ENCODE measurements around the gene MPZL2.

The MPZL2 gene

GRCh38 chr11:118283037-118283636 lies 19.0 kb upstream of the MPZL2 start:
- DNase-seq, result no peak

- DNase-seq, result no peak
Observed at GRCh38 chr11:118282606-118283005, 18.5 kb upstream of the MPZL2 start.

- DNase-seq, result no peak
Observed at GRCh38 chr11:118281284-118281683, 17.2 kb upstream of the MPZL2 start.

GRCh38 chr11:118277312-118277711 lies 13.2 kb upstream of the MPZL2 start:
- peak; percentile 25 to 49 for DNase-seq

- no peak for DNase-seq
Observed at GRCh38 chr11:118276422-118276821, 12.3 kb upstream of the MPZL2 start.

GRCh38 chr11:118275176-118275575 lies 11.1 kb upstream of the MPZL2 start:
- peak in 1 of 2 experiments; percentile 22 for DNase-seq

GRCh38 chr11:118274186-118274585 lies 10.1 kb upstream of the MPZL2 start:
- DNase-seq, result no peak

GRCh38 chr11:118272001-118272400 lies 7.9 kb upstream of the MPZL2 start:
- DNase-seq, result no peak

- DNase-seq, result no peak
Observed at GRCh38 chr11:118267486-118267885, 3.4 kb upstream of the MPZL2 start.

GRCh38 chr11:118265954-118266353 lies 1.9 kb upstream of the MPZL2 start:
- DNase-seq, result no peak

GRCh38 chr11:118264569-118265465 lies 720 bp upstream of the MPZL2 start:
- no peak for DNase-seq

- DNase-seq, result no peak
Observed at GRCh38 chr11:118263112-118263511, 985 bp downstream of the MPZL2 start.

- no peak for DNase-seq
Observed at GRCh38 chr11:118260353-118260752, 3.7 kb downstream of the MPZL2 start.

GRCh38 chr11:118259138-118259537 lies 5.0 kb downstream of the MPZL2 start:
- DNase-seq, result no peak

- DNase-seq, result peak in 1 of 2 experiments; percentile 2
Observed at GRCh38 chr11:118258410-118258809, 5.7 kb downstream of the MPZL2 start.

- DNase-seq, result no peak
Observed at GRCh38 chr11:118252688-118253087, 11.4 kb downstream of the MPZL2 start.

- no peak for DNase-seq
Observed at GRCh38 chr11:118251858-118252652, 12.0 kb downstream of the MPZL2 start, which contains the start of gene MPZL3. Gene MPZL3, minus strand, starts transcription at chr11:118252365. Its CDS starts 71 bp downstream, at chr11:118252294.

- DNase-seq, result no peak
Observed at GRCh38 chr11:118247041-118247440, 17.1 kb downstream of the MPZL2 start.

- no peak for DNase-seq
Observed at GRCh38 chr11:118245936-118246562, 18.0 kb downstream of the MPZL2 start.

GRCh38 chr11:118243993-118244762 lies 19.9 kb downstream of the MPZL2 start:
- no peak for DNase-seq

- DNase-seq, result no peak
Observed at GRCh38 chr11:118243161-118243560, 20.9 kb downstream of the MPZL2 start.

- DNase-seq, result no peak
Observed at GRCh38 chr11:118241764-118242098, 22.4 kb downstream of the MPZL2 start.

Data from SW 1271 (cell line).